GM10266 (cell line): ENCODE data around the gene RPAP3.
"Not testable (repeated sequence)": the region's sequence is repeated elsewhere in the genome, so short reads cannot be mapped to it uniquely, and the experiment has no call there.

ENCODE experiments used
- DNase-seq: peaks from one replicate; pipeline ENCODE4 v3.0.0; 2012; ENCODE audit errors: extremely low spot score
- CTCF ChIP-seq: IDR thresholded peaks from 2 replicates; pipeline ENCODE4 v1.5.1; 2012; ENCODE audit warnings: mild to moderate bottlenecking, low read depth; ENCODE audit not compliant: control insufficient read depth, insufficient read depth; ENCODE audit errors: missing control alignments

RPAP3 gene

GRCh38 chr12:47636908-47637780 is 68.7 kb downstream of the RPAP3 start:
- TF ChIP-seq CTCF: peak; percentile 33
- DNase-seq: no peak

DNA sequence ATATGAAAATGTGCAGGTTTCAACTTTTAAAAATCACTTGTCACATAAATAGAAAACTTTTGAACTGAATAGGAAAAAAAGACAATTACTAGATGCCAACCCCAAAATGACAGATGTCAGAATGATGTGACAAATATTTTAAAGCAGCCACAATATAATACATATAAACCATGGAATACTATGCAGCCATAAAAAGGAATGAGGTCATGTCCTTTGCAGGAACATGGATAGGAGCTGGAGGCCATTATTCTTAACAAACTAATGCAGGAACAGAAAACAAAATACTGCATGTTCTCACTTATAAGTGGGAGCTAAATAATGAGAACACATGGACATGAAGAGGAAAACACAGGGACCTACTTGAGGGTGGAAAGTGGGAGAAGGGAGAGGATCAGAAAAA is 70.1 kb downstream of the RPAP3 start:
- not testable (repeated sequence) for DNase-seq

- no peak for TF ChIP-seq CTCF
- DNase-seq: no peak
These were observed 71.7 kb downstream of the RPAP3 start for GRCh38 chr12:47634127-47634526.

- TF ChIP-seq CTCF: no peak
- no peak for DNase-seq
These were observed 83.9 kb downstream of the RPAP3 start for GRCh38 chr12:47621960-47622359.

GRCh38 chr12:47617476-47617875 is 88.4 kb downstream of the RPAP3 start:
- TF ChIP-seq CTCF: no peak
- DNase-seq: no peak

- DNase-seq: no peak
- TF ChIP-seq CTCF: no peak
These were observed 89.4 kb downstream of the RPAP3 start for GRCh38 chr12:47616440-47616839.

DNA sequence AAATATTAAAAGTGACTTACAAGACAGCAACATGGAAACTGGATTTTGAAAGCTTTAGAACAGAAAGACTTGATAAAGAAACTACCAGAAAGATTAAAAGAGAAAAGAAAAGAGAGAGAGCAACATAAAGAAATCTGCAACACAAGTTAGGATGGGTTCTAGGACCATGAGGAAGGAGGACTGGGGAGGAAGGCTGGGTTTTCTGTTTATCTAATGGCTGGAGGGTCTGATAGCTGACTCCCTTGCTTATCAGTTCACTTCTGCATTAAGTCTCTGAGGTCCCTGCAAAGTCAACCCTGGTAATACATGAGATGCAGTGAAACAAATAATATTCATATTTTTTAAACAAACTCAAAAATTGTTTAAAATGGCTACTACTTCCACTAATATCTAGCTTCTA is 90.1 kb downstream of the RPAP3 start:
- TF ChIP-seq CTCF: no peak
- no peak for DNase-seq

DNA sequence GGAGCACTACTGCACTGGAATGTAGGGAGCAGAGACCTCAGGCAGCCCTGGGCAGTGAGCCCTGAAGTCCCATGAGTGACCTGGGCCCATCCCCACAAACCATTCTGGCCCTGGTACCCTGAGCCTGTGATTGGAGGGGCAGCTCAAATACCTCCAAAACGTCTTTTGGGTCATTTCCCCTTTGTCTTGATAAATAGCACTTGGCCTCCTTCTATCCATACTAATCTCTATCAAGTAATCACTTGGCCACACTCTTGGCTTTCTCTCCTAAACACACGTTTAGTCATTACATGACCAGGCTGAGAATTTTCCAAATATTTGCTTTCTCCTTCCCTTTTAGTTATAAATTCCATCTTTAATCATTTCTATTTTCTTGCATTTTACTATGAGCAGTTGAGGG is 91.3 kb downstream of the RPAP3 start:
- DNase-seq: no peak
- no peak for TF ChIP-seq CTCF
